Left ventricle myocardium inferior (tissue), 1 donor: ENCODE results near the gene LAMTOR2. TPM values are rescaled to one million over a fixed set of nuclear protein-coding genes. Genes with fewer than 3 reads are reported as not detected.

Experiments
- DNase-seq: peaks from one replicate; pipeline ENCODE4 v3.0.0-alpha.2; 2020
- H3K27ac ChIP-seq: fragments of 200-600 bp; replicated peaks from 2 replicates; pipeline ENCODE4 v1.8.0; 2021
- H3K27me3 ChIP-seq: fragments of 200-600 bp; 2 replicates; pipeline ENCODE4 v1.8.0; 2021; ENCODE audit warnings: low read depth
- H3K36me3 ChIP-seq: fragments of 200-600 bp; 2 replicates; pipeline ENCODE4 v1.8.0; 2021
- H3K4me1 ChIP-seq: fragments of 200-600 bp; 2 replicates; pipeline ENCODE4 v1.8.0; 2021
- H3K4me3 ChIP-seq: fragments of 200-600 bp; 2 replicates; pipeline ENCODE4 v1.8.0; 2021; ENCODE audit warnings: mild to moderate bottlenecking, moderate library complexity
- H3K9me3 ChIP-seq: fragments of 200-600 bp; replicated peaks from 2 replicates; pipeline ENCODE4 v1.8.0; 2021
- CTCF ChIP-seq: fragments of 200-600 bp; IDR thresholded peaks from 2 replicates; pipeline ENCODE4 v1.8.0; 2021; ENCODE audit warnings: antibody characterized with exemption, mild to moderate bottlenecking, borderline replicate concordance
- intact Hi-C: fragments of 100-400 bp; cut with micrococcal nuclease; formaldehyde crosslinking; loops from one replicate; pipeline ENCODE4 v1.11.0; 2022
- long read RNA-seq: library from polyadenylated mRNA; unstranded; transcript quantifications from one replicate; pipeline ENCODE4 v2.0.0, GENCODE V29; 2021
- total RNA-seq: library from RNA; stranded (reverse); fragmentation: NEBNext Ultra II Directional; extraction: Animal tissue kit (Norgen Biotek cat#: 25700); gene quantifications from one replicate; pipeline ENCODE4 v1.2.1, GENCODE V29; 2021
- donor health status: DM: no; HTN: yes; CAD: no; lungs with severe emphysema.

Gene LAMTOR2
- 55.0 TPM for total RNA-seq
- long read RNA-seq, transcript LAMTOR2-203 (4 exons, 655 nt) = major isoform, 46 of 58 reads
- long read RNA-seq, partial matches to known transcripts = 0 of 58 reads
- long read RNA-seq, other reads (novel, unspliced or antisense) = 4 of 58 reads

GRCh38 chr1:156054500-156055280 lies at the start of gene LAMTOR2:
Gene LAMTOR2, plus strand, starts transcription at chr1:156054782. Its CDS starts 108 bp downstream, at chr1:156054890.
- peak within 1 kb of the TSS; percentile 95 for H3K4me3 ChIP-seq
- peaks cover 59% of the 10 kb centered on the region for H3K4me1 ChIP-seq
- peak within 1 kb of the TSS; percentile 99 for H3K27ac ChIP-seq
- no peak for TF ChIP-seq CTCF
- H3K9me3 ChIP-seq = no peaks in the 10 kb centered on the region
- intact Hi-C loops = no loop called here
- peaks cover 24% of the 10 kb centered on the region for H3K36me3 ChIP-seq
- no peaks in the 10 kb centered on the region for H3K27me3 ChIP-seq
- DNase-seq = peak; percentile 99

- Histone ChIP-seq H3K4me3 (no peak overlapping the region), H3K27ac (no peak overlapping the region), H3K4me1 (peaks cover 9% of the 10 kb centered on the region), H3K9me3 (no peaks in the 10 kb centered on the region), H3K27me3 (no peaks in the 10 kb centered on the region), H3K36me3 (peaks cover 18% of the 10 kb centered on the region)
- TF ChIP-seq CTCF = no peak
- intact Hi-C loops = no loop called here
- DNase-seq = no peak
These were observed 49.6 kb upstream of the LAMTOR2 start for GRCh38 chr1:156004843-156005584.

GRCh38 chr1:156006666-156007376 lies 47.8 kb upstream of the LAMTOR2 start:
- no peak overlapping the region for H3K27ac ChIP-seq
- H3K27me3 ChIP-seq = no peaks in the 10 kb centered on the region
- TF ChIP-seq CTCF = no peak
- H3K9me3 ChIP-seq = no peaks in the 10 kb centered on the region
- no peaks in the 10 kb centered on the region for H3K4me1 ChIP-seq
- intact Hi-C loops = no loop called here
- peaks cover 36% of the 10 kb centered on the region for H3K36me3 ChIP-seq
- H3K4me3 ChIP-seq = no peak overlapping the region
- DNase-seq = no peak

GRCh38 chr1:156009404-156009803 lies 45.2 kb upstream of the LAMTOR2 start:
- no peaks in the 10 kb centered on the region for H3K9me3 ChIP-seq
- intact Hi-C loops = no loop called here
- H3K27ac ChIP-seq = no peak overlapping the region
- no peak for DNase-seq
- H3K36me3 ChIP-seq = peaks cover 62% of the 10 kb centered on the region
- H3K4me1 ChIP-seq = no peaks in the 10 kb centered on the region
- H3K27me3 ChIP-seq = no peaks in the 10 kb centered on the region
- no peak for TF ChIP-seq CTCF
- H3K4me3 ChIP-seq = no peak overlapping the region
